ENCODE results near the gene KHK. TPM values are rescaled to one million over a fixed set of nuclear protein-coding genes. Genes with fewer than 3 reads are reported as not detected.
A peak's percentile ranks its signal among the peaks of the same experiment; 100 is the strongest.

The KHK gene
- total RNA-seq = 3.5 TPM

- ATAC-seq = peak; percentile 16
Observed at GRCh38 chr2:27086724-27087593, at the start of gene KHK. KHK (plus strand) TSS chr2:27086772; CDS start chr2:27087260, 488 bp downstream.

- ATAC-seq = peak; percentile 10
Observed at GRCh38 chr2:27038012-27038411, 48.6 kb upstream of the KHK start.

DNA sequence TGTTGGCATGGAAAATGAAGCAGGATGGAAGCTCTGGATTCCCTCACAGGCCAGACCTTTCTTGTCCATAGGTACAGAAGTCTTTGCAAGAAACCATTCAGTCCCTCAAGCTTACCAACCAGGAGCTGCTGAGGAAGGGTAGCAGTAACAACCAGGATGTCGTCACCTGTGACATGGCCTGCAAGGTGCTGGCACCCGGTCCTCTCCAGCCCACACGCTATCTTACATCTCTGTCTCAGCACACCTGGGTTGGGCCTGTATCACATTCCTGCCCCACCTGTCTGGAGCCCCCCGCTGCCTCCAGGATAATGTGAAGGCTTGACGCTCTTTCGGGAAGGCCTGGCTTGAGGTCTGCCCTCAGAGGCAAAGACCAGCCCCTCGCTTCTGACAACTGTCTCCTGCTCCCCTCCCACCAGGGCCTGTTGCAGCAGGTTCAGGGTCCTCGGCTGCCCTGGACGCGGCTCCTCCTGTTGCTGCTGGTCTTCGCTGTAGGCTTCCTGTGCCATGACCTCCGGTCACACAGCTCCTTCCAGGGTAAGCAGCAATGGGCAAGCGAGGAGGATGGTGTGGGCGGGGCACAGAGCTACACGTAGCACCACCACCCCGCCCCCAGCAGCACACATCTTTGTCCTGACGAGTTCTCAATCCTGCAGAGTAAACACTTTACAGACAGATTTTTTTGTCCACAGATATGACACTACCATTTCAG is 47.8 kb upstream of the KHK start:
- ATAC-seq = no peak

DNA sequence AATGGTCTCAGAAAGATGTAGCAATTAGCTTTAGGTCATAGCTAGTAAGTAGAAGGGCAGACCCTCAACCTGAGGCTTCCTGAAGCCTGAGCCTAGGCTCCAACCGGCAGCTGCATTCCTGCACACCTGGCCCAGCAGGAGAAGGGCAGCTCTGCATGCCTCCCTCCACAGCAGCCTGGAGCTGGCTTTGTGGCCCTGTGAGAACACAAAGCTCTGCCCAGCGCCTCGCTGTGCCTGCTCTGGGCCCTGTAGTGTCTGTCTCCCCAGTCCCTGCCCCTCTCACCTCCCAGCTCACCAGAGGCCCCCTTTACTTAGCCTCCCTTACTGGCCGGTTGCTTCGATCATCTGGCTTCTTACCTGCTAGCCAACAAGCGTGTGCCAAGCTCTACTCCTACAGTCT is 47.1 kb upstream of the KHK start:
- ATAC-seq = no peak

GRCh38 chr2:27039871-27040270 is 46.7 kb upstream of the KHK start:
- ATAC-seq = no peak

DNA sequence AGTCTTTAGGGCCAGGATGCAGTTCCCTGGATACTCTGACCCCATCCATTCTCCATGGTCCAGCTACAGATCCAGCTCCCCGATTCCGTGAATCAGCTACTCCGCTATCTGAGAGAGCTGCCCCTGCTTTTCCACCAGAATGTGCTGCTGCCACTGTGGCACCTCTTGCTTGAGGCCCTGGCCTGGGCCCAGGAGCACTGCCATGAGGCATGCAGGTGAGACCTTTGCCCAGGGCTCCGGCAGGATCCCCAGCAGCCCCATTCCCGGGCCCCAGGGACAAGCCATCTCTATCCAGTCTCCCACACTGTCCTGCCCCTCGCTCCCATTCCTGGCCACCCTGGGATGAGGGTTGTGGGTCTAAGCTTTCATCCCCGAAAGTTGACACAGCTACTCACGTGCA is 46.3 kb upstream of the KHK start:
- no peak for ATAC-seq

DNA sequence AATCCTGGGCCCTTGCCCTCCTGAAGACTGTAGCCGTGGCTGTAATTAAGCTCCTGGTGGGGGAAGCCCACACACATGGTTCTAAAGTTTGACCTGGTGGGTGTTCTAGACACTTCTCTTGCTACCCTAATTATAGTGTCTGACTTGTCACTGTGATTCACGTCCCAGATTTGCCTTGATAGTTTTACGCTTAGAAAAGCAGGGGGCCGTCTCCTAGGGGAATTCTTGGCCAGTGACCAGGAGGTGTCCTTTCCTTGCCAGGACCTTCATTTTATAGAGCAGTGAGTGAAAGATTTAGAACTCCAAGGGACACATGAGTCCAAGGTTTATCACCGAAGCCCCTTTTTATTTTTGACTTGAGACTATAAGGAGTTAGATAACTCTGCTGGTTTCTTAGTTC is 44.8 kb upstream of the KHK start:
- ATAC-seq = no peak

DNA sequence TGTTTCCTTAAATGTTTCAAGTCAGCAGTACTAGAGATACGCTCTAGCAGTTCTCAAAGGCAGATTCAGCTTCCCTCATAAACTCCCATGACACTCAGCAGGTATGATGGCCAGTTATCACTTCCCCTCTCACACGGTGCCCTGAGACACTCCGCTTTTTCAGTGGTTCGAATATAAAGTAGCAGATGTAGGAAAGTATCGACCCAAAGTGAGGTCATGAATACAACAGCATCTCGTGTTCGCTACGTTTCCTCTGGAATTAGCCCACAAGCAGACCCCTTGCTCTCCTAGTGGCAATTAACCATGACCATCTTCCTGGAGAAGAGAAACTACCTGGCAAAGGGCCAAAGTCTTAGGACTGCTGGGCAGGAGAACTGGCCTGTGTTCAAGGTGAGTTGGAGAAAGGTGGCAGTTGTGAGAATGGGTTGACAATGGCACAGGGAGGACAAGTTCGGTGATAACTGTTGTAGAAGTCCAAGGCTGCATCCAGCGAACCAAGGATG is 44.4 kb upstream of the KHK start:
- ATAC-seq = no peak

GRCh38 chr2:27042985-27043634 is 43.5 kb upstream of the KHK start:
- no peak for ATAC-seq

- peak; percentile 19 for ATAC-seq
Observed at GRCh38 chr2:27049422-27050280, 36.9 kb upstream of the KHK start.

DNA sequence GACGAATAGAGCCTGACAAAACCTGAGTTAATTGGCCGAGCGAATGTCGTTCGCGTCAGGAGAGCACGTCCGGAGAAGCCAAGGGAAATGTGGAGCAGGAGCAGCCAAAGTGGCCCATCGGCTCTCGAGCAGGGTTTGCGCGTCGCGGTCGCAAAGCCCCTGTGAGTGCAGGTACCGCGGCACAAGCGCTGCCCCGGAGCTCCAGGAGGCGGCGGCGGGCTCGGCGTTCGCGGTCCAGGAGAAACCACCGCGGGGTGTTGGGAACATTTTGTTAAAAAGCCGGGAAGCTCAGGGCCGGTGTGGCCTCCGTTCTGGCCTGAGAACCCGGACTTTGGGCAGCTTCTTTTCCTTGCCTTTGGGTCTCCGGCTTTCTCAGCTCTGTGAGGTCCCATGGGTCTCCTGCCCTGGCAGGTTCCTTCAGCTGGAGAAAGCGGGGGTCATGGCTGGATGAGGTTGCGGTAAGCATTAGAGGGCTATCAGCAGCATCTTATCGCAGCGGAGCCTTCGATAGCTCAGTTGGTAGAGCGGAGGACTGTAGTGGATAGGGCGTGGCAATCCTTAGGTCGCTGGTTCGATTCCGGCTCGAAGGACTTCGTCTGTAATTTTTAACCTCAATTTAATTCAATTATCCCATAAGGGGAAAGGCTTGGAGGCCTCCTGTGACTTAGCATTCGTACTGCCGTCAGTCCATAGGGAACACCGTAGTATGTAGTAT is 36.1 kb upstream of the KHK start:
- ATAC-seq = peak; percentile 82

- ATAC-seq = peak; percentile 84
Observed at GRCh38 chr2:27050996-27051901, 35.3 kb upstream of the KHK start, which contains the start of gene AGBL5. AGBL5 (plus strand) TSS chr2:27051668; CDS start chr2:27052959, 1,291 bp downstream.

- ATAC-seq = peak; percentile 9
Observed at GRCh38 chr2:27051902-27052645, 34.5 kb upstream of the KHK start.

- no peak for ATAC-seq
Observed at GRCh38 chr2:27053321-27053720, 33.3 kb upstream of the KHK start.

GRCh38 chr2:27053776-27054175 is 32.8 kb upstream of the KHK start:
- ATAC-seq = no peak

GRCh38 chr2:27054721-27055120 is 31.9 kb upstream of the KHK start:
- ATAC-seq = no peak

DNA sequence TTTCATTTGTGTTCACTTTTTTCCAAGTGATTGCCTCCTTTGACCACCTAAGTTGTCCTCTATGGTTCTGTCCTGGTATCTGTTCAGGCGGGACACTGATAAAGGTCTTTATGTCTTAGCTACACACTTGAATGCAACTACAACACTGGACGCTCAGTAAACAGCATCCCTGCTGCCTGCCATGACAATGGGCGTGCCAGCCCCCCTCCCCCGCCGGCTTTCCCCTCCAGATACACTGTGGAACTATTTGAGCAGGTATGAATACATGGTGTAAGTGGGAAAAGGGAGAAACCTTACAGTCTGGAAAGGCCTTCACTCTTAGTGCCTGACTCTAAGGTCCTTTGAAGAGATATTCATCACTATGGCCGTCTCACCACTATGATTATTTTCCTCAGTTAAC is 29.4 kb upstream of the KHK start:
- no peak for ATAC-seq

DNA sequence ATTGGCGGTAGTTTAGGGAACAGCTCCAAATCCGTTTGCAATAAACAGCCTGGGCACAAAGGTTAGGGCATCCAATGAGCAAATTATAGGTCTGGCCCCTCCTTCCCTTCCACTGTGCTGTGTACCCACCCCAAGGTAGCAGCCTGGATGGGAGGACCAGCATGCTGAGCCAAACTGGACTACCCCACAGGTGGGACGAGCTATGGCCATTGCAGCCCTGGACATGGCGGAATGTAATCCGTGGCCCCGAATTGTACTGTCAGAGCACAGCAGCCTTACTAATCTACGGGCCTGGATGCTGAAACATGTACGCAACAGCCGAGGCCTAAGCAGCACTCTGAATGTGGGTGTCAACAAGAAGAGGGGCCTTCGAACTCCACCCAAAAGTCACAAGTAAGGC is 28.4 kb upstream of the KHK start:
- ATAC-seq = no peak

DNA sequence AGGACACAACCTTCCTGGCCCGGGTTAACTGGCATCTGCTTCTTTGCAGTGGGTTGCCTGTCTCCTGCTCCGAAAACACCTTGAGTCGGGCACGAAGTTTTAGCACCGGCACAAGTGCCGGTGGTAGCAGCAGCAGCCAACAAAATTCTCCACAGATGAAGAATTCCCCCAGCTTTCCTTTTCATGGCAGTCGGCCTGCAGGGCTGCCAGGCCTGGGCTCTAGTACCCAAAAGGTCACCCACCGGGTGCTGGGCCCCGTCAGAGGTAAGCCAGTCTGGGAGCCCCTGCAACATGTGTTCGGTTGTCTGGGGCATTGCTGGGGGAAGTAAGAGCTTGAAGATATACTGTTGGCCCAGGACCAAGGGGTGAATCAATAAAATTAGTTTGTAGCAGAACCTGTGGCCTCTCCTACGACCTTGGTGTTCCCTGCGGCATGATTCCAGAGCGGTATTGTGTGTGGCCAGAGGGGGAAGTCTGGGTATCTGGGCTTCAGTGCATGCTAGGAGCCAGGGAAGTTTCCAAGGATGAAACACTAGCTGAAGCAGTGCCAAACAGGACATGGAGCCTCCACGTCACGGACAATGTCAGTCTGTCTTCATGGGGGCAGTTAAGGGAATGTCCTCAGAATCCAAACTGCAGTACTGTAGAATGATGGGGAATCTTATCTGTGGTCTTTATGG is 27.3 kb upstream of the KHK start:
- ATAC-seq = no peak

All from esophagus mucosa (tissue), 1 donor.